Purkinje cell (primary cell): Measurements from ENCODE around the gene ARHGEF28. TPM values are rescaled to one million over a fixed set of nuclear protein-coding genes. Genes with fewer than 3 reads are reported as not detected.

Experiments
- polyA plus RNA-seq: library from polyadenylated mRNA; unstranded; fragments of >200 nt; fragmentation: Nextera tagmentation; gene quantifications from 2 replicates; pipeline ENCODE4 v1.2.1, GENCODE V29; 2014

The ARHGEF28 gene, protein sequence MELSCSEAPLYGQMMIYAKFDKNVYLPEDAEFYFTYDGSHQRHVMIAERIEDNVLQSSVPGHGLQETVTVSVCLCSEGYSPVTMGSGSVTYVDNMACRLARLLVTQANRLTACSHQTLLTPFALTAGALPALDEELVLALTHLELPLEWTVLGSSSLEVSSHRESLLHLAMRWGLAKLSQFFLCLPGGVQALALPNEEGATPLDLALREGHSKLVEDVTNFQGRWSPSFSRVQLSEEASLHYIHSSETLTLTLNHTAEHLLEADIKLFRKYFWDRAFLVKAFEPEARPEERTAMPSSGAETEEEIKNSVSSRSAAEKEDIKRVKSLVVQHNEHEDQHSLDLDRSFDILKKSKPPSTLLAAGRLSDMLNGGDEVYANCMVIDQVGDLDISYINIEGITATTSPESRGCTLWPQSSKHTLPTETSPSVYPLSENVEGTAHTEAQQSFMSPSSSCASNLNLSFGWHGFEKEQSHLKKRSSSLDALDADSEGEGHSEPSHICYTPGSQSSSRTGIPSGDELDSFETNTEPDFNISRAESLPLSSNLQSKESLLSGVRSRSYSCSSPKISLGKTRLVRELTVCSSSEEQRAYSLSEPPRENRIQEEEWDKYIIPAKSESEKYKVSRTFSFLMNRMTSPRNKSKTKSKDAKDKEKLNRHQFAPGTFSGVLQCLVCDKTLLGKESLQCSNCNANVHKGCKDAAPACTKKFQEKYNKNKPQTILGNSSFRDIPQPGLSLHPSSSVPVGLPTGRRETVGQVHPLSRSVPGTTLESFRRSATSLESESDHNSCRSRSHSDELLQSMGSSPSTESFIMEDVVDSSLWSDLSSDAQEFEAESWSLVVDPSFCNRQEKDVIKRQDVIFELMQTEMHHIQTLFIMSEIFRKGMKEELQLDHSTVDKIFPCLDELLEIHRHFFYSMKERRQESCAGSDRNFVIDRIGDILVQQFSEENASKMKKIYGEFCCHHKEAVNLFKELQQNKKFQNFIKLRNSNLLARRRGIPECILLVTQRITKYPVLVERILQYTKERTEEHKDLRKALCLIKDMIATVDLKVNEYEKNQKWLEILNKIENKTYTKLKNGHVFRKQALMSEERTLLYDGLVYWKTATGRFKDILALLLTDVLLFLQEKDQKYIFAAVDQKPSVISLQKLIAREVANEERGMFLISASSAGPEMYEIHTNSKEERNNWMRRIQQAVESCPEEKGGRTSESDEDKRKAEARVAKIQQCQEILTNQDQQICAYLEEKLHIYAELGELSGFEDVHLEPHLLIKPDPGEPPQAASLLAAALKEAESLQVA (N-terminal part only)
- 2.6 and 2.8 TPM in 2 replicates for polyA plus RNA-seq

DNA sequence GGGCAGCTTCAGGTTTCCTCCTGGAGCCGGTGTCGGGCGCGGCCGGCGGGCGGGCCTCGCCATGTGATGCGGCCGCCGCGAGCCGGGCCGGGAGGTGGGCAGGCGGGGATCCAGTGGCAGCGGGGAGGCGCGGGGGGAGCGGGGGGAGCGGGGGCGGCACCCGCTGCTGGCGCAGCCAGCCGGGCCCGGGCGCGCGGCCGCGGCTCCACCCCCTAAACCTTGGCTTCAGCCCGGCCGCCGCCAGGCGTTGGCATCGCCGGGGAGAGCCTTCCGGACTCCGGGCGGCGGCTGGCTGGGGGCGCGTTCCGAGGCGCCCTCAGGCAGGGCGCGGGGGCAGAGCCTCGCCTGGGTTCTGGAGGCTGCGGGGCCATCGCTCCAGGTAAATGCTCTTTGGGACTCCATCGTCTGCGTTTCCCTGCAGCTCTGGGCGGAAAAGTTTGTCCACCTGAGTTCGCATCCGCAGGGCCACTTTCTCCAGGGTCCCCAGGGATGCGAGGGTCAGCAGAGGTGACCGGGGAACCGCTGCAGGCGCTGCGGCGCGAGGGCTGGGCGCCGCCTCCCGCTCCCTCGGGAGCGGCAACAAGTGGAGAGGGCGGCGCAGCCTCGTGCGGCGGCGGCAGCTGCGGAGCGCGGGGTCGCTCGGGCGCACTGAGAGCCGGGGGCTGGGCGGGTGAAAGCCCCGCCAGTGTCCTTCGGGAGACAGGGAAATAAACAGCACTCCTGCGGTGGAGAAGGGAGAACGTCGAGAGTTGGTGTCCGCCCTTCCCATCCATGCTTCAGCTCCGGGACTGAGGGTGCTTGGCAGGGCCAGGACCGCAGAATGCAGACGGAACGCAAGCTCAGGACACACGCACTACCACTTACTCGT is at the start of gene ARHGEF28:
ARHGEF28 (plus strand) TSS at position 253 of the 868 bp plus-strand sequence. CDS start 58,656 bp downstream, outside the sequence.

Other genes with a start within 250 kb of the ARHGEF28 start
- gene FOXD1, start 177.4 kb upstream of the ARHGEF28 start, polyA plus RNA-seq: 0.15 TPM in 1 of 2 replicates, not detected in the other
- gene BTF3, start 127.8 kb upstream of the ARHGEF28 start, polyA plus RNA-seq: 452 and 455 TPM in 2 replicates
- 23.0 and 43.2 TPM in 2 replicates for gene ANKRA2, start 60.6 kb upstream of the ARHGEF28 start, polyA plus RNA-seq
- gene UTP15, start 60.5 kb upstream of the ARHGEF28 start, polyA plus RNA-seq: 9.8 and 18.1 TPM in 2 replicates